Activated T-cell treated with anti-CD3 and anti-CD28 coated beads, Interleukin-2, amount 50 U/mL, for 1 hour (primary cell): Measurements from ENCODE around the gene ESF1.
A peak's percentile ranks its signal among the peaks of the same experiment; 100 is the strongest.
"Not testable (repeated sequence)": the region's sequence is repeated elsewhere in the genome, so short reads cannot be mapped to it uniquely, and the experiment has no call there.

Experiments
- DNase-seq: peaks from one replicate; pipeline ENCODE4 v3.0.0-alpha.2; 2020

ESF1 gene

GRCh38 chr20:13788167-13788834 lies 3.6 kb upstream of the ESF1 start:
- peak; percentile 31 for DNase-seq

- DNase-seq, result no peak
Observed at GRCh38 chr20:13786143-13786828, 1.6 kb upstream of the ESF1 start.

- DNase-seq, result no peak
Observed at GRCh38 chr20:13784271-13784892, 337 bp downstream of the ESF1 start.

GRCh38 chr20:13783528-13783927 lies 1.2 kb downstream of the ESF1 start:
- DNase-seq, result no peak

- DNase-seq, result no peak
Observed at GRCh38 chr20:13778827-13779226, 5.9 kb downstream of the ESF1 start.

- DNase-seq, result no peak
Observed at GRCh38 chr20:13777171-13777601, 7.5 kb downstream of the ESF1 start.

- no peak for DNase-seq
Observed at GRCh38 chr20:13775867-13776266, 8.9 kb downstream of the ESF1 start.

- no peak for DNase-seq
Observed at GRCh38 chr20:13772529-13772928, 12.2 kb downstream of the ESF1 start.

GRCh38 chr20:13771853-13772453 lies 12.8 kb downstream of the ESF1 start:
- no peak for DNase-seq

- DNase-seq, result no peak
Observed at GRCh38 chr20:13770141-13770540, 14.6 kb downstream of the ESF1 start.

- no peak for DNase-seq
Observed at GRCh38 chr20:13765868-13766416, 18.8 kb downstream of the ESF1 start.

- no peak for DNase-seq
Observed at GRCh38 chr20:13765299-13765698, 19.4 kb downstream of the ESF1 start.

GRCh38 chr20:13760451-13760946 lies 24.2 kb downstream of the ESF1 start:
- not testable (repeated sequence) for DNase-seq

GRCh38 chr20:13758884-13759283 lies 25.8 kb downstream of the ESF1 start:
- no peak for DNase-seq

GRCh38 chr20:13756551-13756950 lies 28.2 kb downstream of the ESF1 start:
- no peak for DNase-seq

GRCh38 chr20:13755809-13756208 lies 28.9 kb downstream of the ESF1 start:
- DNase-seq, result no peak

GRCh38 chr20:13753436-13754036 lies 31.2 kb downstream of the ESF1 start:
- DNase-seq, result no peak

- no peak for DNase-seq
Observed at GRCh38 chr20:13749811-13750210, 34.9 kb downstream of the ESF1 start.

- DNase-seq, result no peak
Observed at GRCh38 chr20:13745784-13746183, 38.9 kb downstream of the ESF1 start.

GRCh38 chr20:13744352-13744751 lies 40.4 kb downstream of the ESF1 start:
- DNase-seq, result no peak

GRCh38 chr20:13741879-13742278 lies 42.8 kb downstream of the ESF1 start:
- DNase-seq, result no peak

- DNase-seq, result no peak
Observed at GRCh38 chr20:13739731-13740649, 44.7 kb downstream of the ESF1 start.
